ENCODE results near the gene ESRRB.

Gene ESRRB

GRCh38 chr14:76541594-76542219 is 165.8 kb downstream of the ESRRB start:
- no peak for DNase-seq (ENCODE audit: low read depth in 2 of 2)

GRCh38 chr14:76546426-76547221 is 170.7 kb downstream of the ESRRB start:
- DNase-seq (ENCODE audit: low read depth in 2 of 2) = no peak

GRCh38 chr14:76547831-76548230 is 171.9 kb downstream of the ESRRB start:
- DNase-seq (ENCODE audit: low read depth in 2 of 2) = no peak

- DNase-seq (ENCODE audit: low read depth in 2 of 2) = no peak
Observed at GRCh38 chr14:76550534-76550933, 174.6 kb downstream of the ESRRB start.

- DNase-seq (ENCODE audit: low read depth in 2 of 2) = no peak
Observed at GRCh38 chr14:76551116-76551515, 175.2 kb downstream of the ESRRB start.
